OCI-LY7 (cell line): Measurements from ENCODE around the gene RGS10. TPM values are rescaled to one million over a fixed set of nuclear protein-coding genes. Genes with fewer than 3 reads are reported as not detected.

ENCODE experiments used
- BruUV-seq: library from RNA; stranded (reverse); fragments of 400-500 nt; replicated peaks from 2 replicates; lab custom pipeline; 2021; lab: Mats Ljungman, UMichigan
- CTCF ChIA-PET: fragments of 300-600 bp; sonication (Branson Sonifier 250); formaldehyde crosslinking; loops from one replicate; lab custom pipeline; 2022; ENCODE audit warnings: antibody characterized with exemption; ENCODE audit not compliant: unreplicated experiment; lab: Charles Lee
- POLR2A ChIA-PET: fragments of 300-600 bp; sonication (Branson Sonifier 250); formaldehyde crosslinking; loops from one replicate; lab custom pipeline; 2022; ENCODE audit warnings: antibody characterized with exemption; lab: Charles Lee
- DNase-seq: peaks from one replicate; pipeline ENCODE4 v3.0.0-alpha.2; 2015; ENCODE audit warnings: low spot score
- H2AFZ ChIP-seq: fragments of 200-600 bp; sonication (generic), shearing (Covaris generic); 2 replicates; pipeline ENCODE4 v1.6.1; 2014; ENCODE audit warnings: mild to moderate bottlenecking, antibody characterized with exemption, low read length, moderate library complexity
- H3K27ac ChIP-seq: fragments of 200-600 bp; sonication (generic); 2 replicates; pipeline ENCODE4 v1.5.1; 2014; ENCODE audit warnings: mixed run types, low read depth, mild to moderate bottlenecking, moderate library complexity, low read length, inconsistent platforms; ENCODE audit not compliant: poor library complexity, severe bottlenecking
- H3K36me3 ChIP-seq: fragments of 200-600 bp; sonication (generic); 2 replicates; pipeline ENCODE4 v1.6.1; 2014; ENCODE audit warnings: mild to moderate bottlenecking, antibody characterized with exemption, low read length, moderate library complexity, mixed read lengths; ENCODE audit not compliant: insufficient read depth
- H3K4me1 ChIP-seq: fragments of 200-600 bp; sonication (generic); 2 replicates; pipeline ENCODE4 v1.5.1; 2014; ENCODE audit warnings: mild to moderate bottlenecking, low read length; ENCODE audit not compliant: insufficient read depth, poor library complexity, severe bottlenecking
- H3K4me2 ChIP-seq: fragments of 200-600 bp; sonication (generic); 2 replicates; pipeline ENCODE4 v1.6.1; 2014; ENCODE audit warnings: mild to moderate bottlenecking, low read length
- H3K4me3 ChIP-seq: fragments of 200-600 bp; sonication (generic); 2 replicates; pipeline ENCODE4 v1.5.1; 2014; ENCODE audit warnings: mild to moderate bottlenecking, low read depth, low read length; ENCODE audit not compliant: poor library complexity, severe bottlenecking
- H3K79me2 ChIP-seq: fragments of 200-600 bp; sonication (generic); 2 replicates; pipeline ENCODE4 v1.6.1; 2016; ENCODE audit warnings: low read depth, mild to moderate bottlenecking, low read length, moderate library complexity, mixed read lengths; ENCODE audit not compliant: insufficient read depth
- H3K9me2 ChIP-seq: fragments of 200-600 bp; sonication (generic); 2 replicates; pipeline ENCODE4 v1.6.1; 2016; ENCODE audit warnings: mild to moderate bottlenecking, low read length, mixed read lengths; ENCODE audit not compliant: insufficient read depth
- H3K9me3 ChIP-seq: fragments of 200-600 bp; sonication (generic); 2 replicates; pipeline ENCODE4 v1.6.1; 2014; ENCODE audit warnings: mild to moderate bottlenecking, mixed run types, low read length, mixed read lengths
- H4K20me1 ChIP-seq: fragments of 200-600 bp; sonication (generic); 2 replicates; pipeline ENCODE4 v1.6.1; 2014; ENCODE audit warnings: mild to moderate bottlenecking, antibody characterized with exemption, low read length, moderate library complexity, mixed read lengths; ENCODE audit not compliant: insufficient read depth
- EZH2phosphoT487 ChIP-seq: fragments of 200-600 bp; sonication (generic); IDR thresholded peaks from 2 replicates; pipeline ENCODE4 v1.6.1; 2018; ENCODE audit warnings: low read depth, borderline replicate concordance, mild to moderate bottlenecking, mixed run types, antibody characterized with exemption, low read length, moderate library complexity, mixed read lengths
- intact Hi-C: fragments of 100-400 bp; cut with micrococcal nuclease; formaldehyde crosslinking; loops from one replicate; pipeline ENCODE4 v1.10.0; 2022; ENCODE audit not compliant: unreplicated experiment
- total RNA-seq, 2 experiments: library from RNA; depleted of rRNA in 1 of 2; stranded (reverse); fragments of >200 nt in 1 of 2; shearing (Covaris generic) in 1 of 2; gene quantifications; 2 replicates each; pipeline ENCODE4 v1.2.3, GENCODE V29; 2014 to 2022
- TF ChIP-seq, protein P1 (sequence below): fragments of 200-600 bp; sonication (generic); conservative IDR thresholded peaks from 2 replicates; pipeline ENCODE4 v1.5.1; 2014; ENCODE audit warnings: mild to moderate bottlenecking, antibody characterized with exemption, low read length, moderate library complexity, mixed read lengths

Gene RGS10
- total RNA-seq, 2 experiments from 2014 or later = 22.5 to 45.2 TPM

- Histone ChIP-seq H3K9me2 (no peaks in the 10 kb centered on the region), H3K36me3 (peaks cover 10% of the 10 kb centered on the region; the same call in 1 of the 2 replicates), H3K4me2 (no peak overlapping the region), H3K79me2 (no peaks in the 10 kb centered on the region), H3K9me3 (no peaks in the 10 kb centered on the region), H3K4me3 (no peak overlapping the region), H2AFZ (no peak overlapping the region), H3K27ac (no peak overlapping the region), H3K4me1 (peaks cover 29% of the 10 kb centered on the region), H4K20me1 (no peaks in the 10 kb centered on the region)
- TF ChIP-seq, protein P1, sequence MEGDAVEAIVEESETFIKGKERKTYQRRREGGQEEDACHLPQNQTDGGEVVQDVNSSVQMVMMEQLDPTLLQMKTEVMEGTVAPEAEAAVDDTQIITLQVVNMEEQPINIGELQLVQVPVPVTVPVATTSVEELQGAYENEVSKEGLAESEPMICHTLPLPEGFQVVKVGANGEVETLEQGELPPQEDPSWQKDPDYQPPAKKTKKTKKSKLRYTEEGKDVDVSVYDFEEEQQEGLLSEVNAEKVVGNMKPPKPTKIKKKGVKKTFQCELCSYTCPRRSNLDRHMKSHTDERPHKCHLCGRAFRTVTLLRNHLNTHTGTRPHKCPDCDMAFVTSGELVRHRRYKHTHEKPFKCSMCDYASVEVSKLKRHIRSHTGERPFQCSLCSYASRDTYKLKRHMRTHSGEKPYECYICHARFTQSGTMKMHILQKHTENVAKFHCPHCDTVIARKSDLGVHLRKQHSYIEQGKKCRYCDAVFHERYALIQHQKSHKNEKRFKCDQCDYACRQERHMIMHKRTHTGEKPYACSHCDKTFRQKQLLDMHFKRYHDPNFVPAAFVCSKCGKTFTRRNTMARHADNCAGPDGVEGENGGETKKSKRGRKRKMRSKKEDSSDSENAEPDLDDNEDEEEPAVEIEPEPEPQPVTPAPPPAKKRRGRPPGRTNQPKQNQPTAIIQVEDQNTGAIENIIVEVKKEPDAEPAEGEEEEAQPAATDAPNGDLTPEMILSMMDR = no peak
- no peak for TF ChIP-seq EZH2phosphoT487
- ChIA-PET POLR2A (interaction anchor here (0.7 to 1.4 kb wide), 3 partner anchors 11 to 87 kb away, joined by 3 to 4 read pairs (median 3); no protein-coding TSS in a partner anchor), CTCF (interaction anchor here (0.6 to 1.2 kb wide), 2 partner anchors 9 to 13 kb away, joined by 4 read pairs; no protein-coding TSS in a partner anchor)
- intact Hi-C loops = no loop called here
- no TSS peak for BruUV-seq
- no peak for DNase-seq
Observed at GRCh38 chr10:119518936-119519335, 23.6 kb downstream of the RGS10 start.

DNA sequence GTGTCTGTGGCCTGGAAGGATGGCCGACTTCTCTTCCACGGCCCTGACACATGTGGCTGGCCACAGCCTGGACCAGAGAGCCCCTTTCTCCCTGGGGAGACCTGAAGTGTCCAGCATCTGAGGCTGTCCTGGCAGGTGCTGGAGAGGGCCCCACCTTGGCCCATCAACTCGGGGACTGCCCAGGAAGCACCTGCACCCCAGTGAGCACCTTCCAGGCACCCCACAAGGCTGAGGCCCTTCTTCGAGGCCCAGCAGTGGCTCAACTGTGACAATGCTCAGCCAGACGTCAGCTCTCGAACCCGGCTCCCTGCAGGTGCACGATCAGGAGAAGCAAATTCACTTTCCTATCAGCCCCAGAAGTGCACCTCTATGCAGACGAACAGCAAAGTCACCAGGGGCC lies 24.3 kb downstream of the RGS10 start:
- Histone ChIP-seq H3K79me2 (no peaks in the 10 kb centered on the region), H3K4me3 (no peak overlapping the region)
- POLR2A ChIA-PET = interaction anchor here (1.4 to 3.6 kb wide), 2 partner anchors 25 to 58 kb away, joined by 3 to 18 read pairs; partner anchors contain the start of gene RGS10

More for the DNA sequence above, 24.3 kb downstream of the RGS10 start:
- no peaks in the 10 kb centered on the region for H3K9me2 ChIP-seq
- TF ChIP-seq, protein P1 = no peak
- no peak for TF ChIP-seq EZH2phosphoT487
- intact Hi-C loops = no loop called here
- no peak for DNase-seq
- H3K27ac ChIP-seq = peak overlapping the region; percentile 77
- CTCF ChIA-PET = interaction anchor here (0.5 to 1.3 kb wide), 4 partner anchors 10 to 32 kb away, joined by 3 to 6 read pairs (median 4); partner anchors contain the start of gene RGS10
- no peaks in the 10 kb centered on the region for H4K20me1 ChIP-seq
- BruUV-seq = no TSS peak
- H3K9me3 ChIP-seq = no peaks in the 10 kb centered on the region
- H2AFZ ChIP-seq = peak overlapping the region; percentile 58; the same call in 1 of the 2 replicates
- peaks cover 10% of the 10 kb centered on the region for H3K36me3 ChIP-seq
- H3K4me1 ChIP-seq = peaks cover 29% of the 10 kb centered on the region
- H3K4me2 ChIP-seq = peak overlapping the region; percentile 74; the same call in 1 of the 2 replicates
